H1 (cell line): Measurements from ENCODE around the gene COMT. TPM values are rescaled to one million over a fixed set of nuclear protein-coding genes. Genes with fewer than 3 reads are reported as not detected.

Source experiments
- CHD7 ChIP-seq: fragments of 300-600 bp; sonication (generic); IDR thresholded peaks from 2 replicates; pipeline ENCODE4 v1.7.1; 2012; ENCODE audit warnings: low read length, moderate library complexity, mild to moderate bottlenecking, inconsistent platforms; ENCODE audit not compliant: insufficient replicate concordance
- polyA plus RNA-seq, 7 experiments: library from polyadenylated mRNA; depleted of rRNA in 3 of 7; stranded (reverse) in 5 of 7; unstranded in 2 of 7; fragments of >200 nt in 5 of 7; fragments of 200-250 nt in 2 of 7; gene quantifications; 1 replicate in 5 of 7; 2 replicates in 1 of 7; 4 replicates in 1 of 7; pipeline versions ENCODE4 v1.2.1 to v1.2.3, GENCODE V29; 2011 to 2013; ENCODE audit warnings: missing spikeins in 2 of 7, mixed read lengths in 2 of 7
- total RNA-seq: library from RNA; stranded (reverse); fragmentation: NEBNext Ultra II Directional; extraction: Animal tissue kit (Norgen Biotek cat#: 25700); gene quantifications from 2 replicates; pipeline ENCODE4 v1.2.1, GENCODE V29; 2021

The COMT gene
- total and polyA plus RNA-seq, 2 of the 8 experiments (the other 6 are each of a cell fraction or from before 2014, with no cell fraction given) = 15.2 to 33.7 TPM

GRCh38 chr22:19961201-19961580 is 19.6 kb downstream of the COMT start (continued):
- no peak for TF ChIP-seq CHD7
- TF ChIP-seq, all 59 proteins: peak for 0
